Keratinocyte (primary cell): ENCODE data around the gene CD300C.

Source experiments
- CTCF ChIP-seq, 3 experiments: IDR thresholded peaks in 1 of 3; conservative IDR thresholded peaks in 1 of 3; optimal IDR thresholded peaks in 1 of 3; 2 replicates in 2 of 3; 3 replicates in 1 of 3; pipeline versions ENCODE3 to v1.5.1; 2011; ENCODE audit warnings: low read length in 3 of 3, mild to moderate bottlenecking in 3 of 3, moderate library complexity in 2 of 3, control low read depth in 1 of 3, inconsistent platforms in 1 of 3; ENCODE audit not compliant: insufficient read depth in 2 of 3; ENCODE audit errors: extremely low read depth in 1 of 3
- EZH2 ChIP-seq: IDR thresholded peaks from one replicate; pipeline ENCODE4 v1.6.1; 2012; ENCODE audit warnings: inconsistent platforms, mild to moderate bottlenecking, low read length, moderate library complexity

- TF ChIP-seq CTCF (optimal IDR thresholded peaks at IDR 0.05 in 1 of 3, IDR thresholded peaks at IDR 0.05 in 1 of 3, conservative IDR thresholded peaks at IDR 0.05 in 1 of 3; ENCODE audit: extremely low read depth in 1 of 3, insufficient read depth in 2 of 3, low read length in 3 of 3) (no peak), EZH2 (no peak)
Measured at GRCh38 chr17:74513987-74514631, 31.8 kb downstream of the CD300C start.
